Stomach smooth muscle (tissue), 2 donors: ENCODE data around the gene TRIP4.

Experiments used
- H3K27ac ChIP-seq: one replicate; pipeline ENCODE4 v1.7.0; 2013; ENCODE audit warnings: mild to moderate bottlenecking, low read length, inconsistent platforms
- H3K27me3 ChIP-seq, 2 donors: one replicate each; pipeline ENCODE4 v1.7.0; 2013; ENCODE audit warnings: low read length in 2 of 2; ENCODE audit not compliant: insufficient read depth in 2 of 2, control insufficient read depth in 1 of 2
- H3K36me3 ChIP-seq, 2 donors: one replicate each; pipeline ENCODE4 v1.7.0; 2013; ENCODE audit warnings: low read length in 2 of 2; ENCODE audit not compliant: control insufficient read depth in 2 of 2, insufficient read depth in 2 of 2
- H3K4me1 ChIP-seq: one replicate; pipeline ENCODE4 v1.7.0; 2013; ENCODE audit warnings: low read length; ENCODE audit not compliant: control insufficient read depth, insufficient read depth
- H3K4me3 ChIP-seq, 2 donors: one replicate each; pipeline ENCODE4 v1.7.0; 2013; ENCODE audit warnings: low read length in 2 of 2
- H3K9ac ChIP-seq, 2 donors: one replicate each; pipeline ENCODE4 v1.7.0; 2013; ENCODE audit warnings: low read length in 2 of 2, mild to moderate bottlenecking in 1 of 2
- H3K9me3 ChIP-seq, 2 donors: one replicate each; pipeline ENCODE4 v1.7.0; 2013; ENCODE audit warnings: low read length in 2 of 2; ENCODE audit not compliant: control insufficient read depth in 2 of 2
- donor health status: healthy.
- donor health status: Pancreatic carcinoma.

Gene TRIP4

DNA sequence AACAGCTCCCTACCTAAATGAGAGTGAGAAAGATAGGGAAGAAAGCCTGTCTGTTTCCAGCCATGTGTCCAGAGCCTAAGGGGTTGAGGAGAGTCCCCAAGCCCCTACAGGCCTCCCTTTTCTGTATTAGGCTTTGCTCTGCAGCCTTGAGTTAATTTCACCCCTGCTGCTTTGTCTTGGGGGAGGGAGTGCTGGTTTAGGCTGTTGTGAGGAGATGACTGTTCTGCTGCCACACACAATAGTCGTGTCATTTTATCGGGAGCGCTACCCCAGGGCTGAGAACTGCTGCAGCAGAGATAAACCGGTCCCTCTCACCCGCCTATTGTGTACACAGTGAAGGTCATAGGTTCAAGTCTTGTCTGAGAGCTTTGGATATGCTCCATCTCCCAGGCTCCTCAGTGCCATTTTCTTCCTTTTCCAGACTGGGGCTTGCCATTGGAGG lies 74.1 kb downstream of the TRIP4 start:
- peaks cover 36% of the 10 kb centered on the region for H3K4me1 ChIP-seq
- H3K36me3 ChIP-seq, result no peaks in the 10 kb centered on the region
- H3K9me3 ChIP-seq, result no peaks in the 10 kb centered on the region
- peak overlapping the region; percentile 60 to 67 for H3K9ac ChIP-seq
- H3K27me3 ChIP-seq, result no peaks in the 10 kb centered on the region
- peak overlapping the region; percentile 82 to 84 for H3K4me3 ChIP-seq
- peak overlapping the region; percentile 73 for H3K27ac ChIP-seq

DNA sequence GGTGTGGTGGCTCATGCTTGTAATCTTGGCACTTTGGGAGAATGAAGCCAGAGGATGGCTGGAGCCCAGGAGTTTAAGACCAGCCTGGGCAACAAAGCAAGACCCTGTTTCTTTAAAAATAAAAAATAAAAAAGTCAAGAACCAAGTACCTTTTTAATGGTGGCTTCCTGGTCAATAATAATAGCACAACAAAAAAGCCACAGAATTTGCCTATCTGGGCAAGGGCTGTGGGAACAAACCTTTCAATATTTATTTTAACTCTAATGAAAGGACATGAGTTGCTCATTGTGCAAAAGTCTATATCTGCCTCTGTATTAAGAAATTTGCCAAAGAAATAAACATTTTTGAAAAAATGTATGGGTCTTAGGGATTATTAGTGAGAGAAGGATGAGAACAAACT lies 74.9 kb downstream of the TRIP4 start:
- H3K4me3 ChIP-seq, result peak overlapping the region in 1 of 2 donors; percentile 82
- peak overlapping the region; percentile 73 for H3K27ac ChIP-seq
- no peak overlapping the region for H3K9ac ChIP-seq
- no peaks in the 10 kb centered on the region for H3K27me3 ChIP-seq
- no peaks in the 10 kb centered on the region for H3K9me3 ChIP-seq
- no peaks in the 10 kb centered on the region for H3K36me3 ChIP-seq
- H3K4me1 ChIP-seq, result peaks cover 36% of the 10 kb centered on the region

DNA sequence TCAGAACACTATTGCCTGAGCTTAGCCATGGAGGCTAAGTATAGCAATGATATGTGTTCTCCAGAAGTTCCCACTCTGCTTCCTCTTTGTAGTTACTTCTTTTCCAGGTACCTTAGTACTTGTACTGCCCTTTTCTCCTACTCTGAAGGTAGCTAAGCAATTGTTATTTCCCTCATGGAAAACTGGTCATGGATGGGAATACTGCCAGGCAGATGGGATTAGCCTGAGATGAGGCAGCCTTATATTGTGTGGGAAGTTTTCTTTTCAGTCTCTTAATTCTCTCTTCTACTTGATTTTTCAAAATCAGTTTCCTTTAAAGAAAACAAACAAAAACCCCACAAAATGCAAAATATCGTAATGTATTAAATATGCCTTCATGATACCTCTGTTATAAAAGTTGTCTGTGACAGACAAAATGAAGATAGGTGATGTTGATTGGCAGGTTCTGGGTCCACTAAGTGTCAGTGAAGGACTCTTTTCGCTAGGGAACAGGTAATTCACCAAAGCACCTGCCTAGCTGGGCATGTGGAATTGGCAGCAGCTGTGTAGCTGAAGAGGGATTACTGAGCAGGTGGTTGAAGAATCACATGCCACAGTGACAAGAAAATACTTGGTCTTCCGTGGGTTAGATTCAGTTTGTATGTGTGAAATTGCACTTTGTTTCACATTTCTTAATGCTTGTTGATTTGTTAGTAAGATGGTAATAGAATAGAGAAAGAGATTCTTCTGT lies 76.8 kb downstream of the TRIP4 start:
- Histone ChIP-seq H3K9ac (no peak overlapping the region), H3K36me3 (no peaks in the 10 kb centered on the region), H3K9me3 (no peaks in the 10 kb centered on the region), H3K27me3 (no peaks in the 10 kb centered on the region), H3K27ac (no peak overlapping the region), H3K4me3 (no peak overlapping the region), H3K4me1 (peaks cover 38% of the 10 kb centered on the region)

DNA sequence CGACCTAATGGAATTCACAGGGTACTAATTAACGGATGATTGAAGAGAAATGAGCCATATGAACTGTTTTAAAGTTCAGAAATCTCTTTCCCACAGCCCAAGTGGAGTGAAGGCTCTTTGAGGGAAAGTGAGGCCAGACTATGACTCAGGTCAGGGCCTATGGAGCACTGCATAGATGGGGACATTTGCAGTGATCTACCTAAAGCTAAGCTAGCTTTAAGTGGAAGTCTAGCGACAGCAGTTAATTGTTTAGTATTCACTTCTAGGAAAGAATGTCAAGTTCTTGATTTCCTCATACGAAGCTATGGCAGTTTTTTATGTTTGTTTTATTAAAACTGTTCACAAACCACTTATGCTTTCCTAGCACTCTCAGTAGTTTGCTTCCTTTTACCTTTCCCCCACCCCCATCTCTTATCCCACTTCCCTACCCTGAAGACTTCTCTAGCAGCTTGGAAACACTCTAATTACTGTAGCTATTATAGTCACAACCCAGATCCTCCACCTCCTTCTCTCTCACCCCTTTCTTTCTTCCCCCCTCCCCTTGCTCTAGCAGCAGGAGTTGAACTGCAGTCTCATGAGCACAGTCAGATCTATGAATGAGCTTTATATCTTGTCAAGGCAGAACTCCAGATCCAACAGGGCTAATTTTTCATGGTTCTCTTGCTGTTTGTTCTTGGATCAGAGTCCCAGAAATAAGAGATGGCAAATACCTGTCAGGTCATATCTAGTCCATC lies 78.9 kb downstream of the TRIP4 start:
- Histone ChIP-seq H3K9ac (no peak overlapping the region), H3K27ac (no peak overlapping the region), H3K9me3 (no peaks in the 10 kb centered on the region), H3K4me1 (peaks cover 34% of the 10 kb centered on the region), H3K36me3 (no peaks in the 10 kb centered on the region), H3K27me3 (no peaks in the 10 kb centered on the region), H3K4me3 (no peak overlapping the region)

DNA sequence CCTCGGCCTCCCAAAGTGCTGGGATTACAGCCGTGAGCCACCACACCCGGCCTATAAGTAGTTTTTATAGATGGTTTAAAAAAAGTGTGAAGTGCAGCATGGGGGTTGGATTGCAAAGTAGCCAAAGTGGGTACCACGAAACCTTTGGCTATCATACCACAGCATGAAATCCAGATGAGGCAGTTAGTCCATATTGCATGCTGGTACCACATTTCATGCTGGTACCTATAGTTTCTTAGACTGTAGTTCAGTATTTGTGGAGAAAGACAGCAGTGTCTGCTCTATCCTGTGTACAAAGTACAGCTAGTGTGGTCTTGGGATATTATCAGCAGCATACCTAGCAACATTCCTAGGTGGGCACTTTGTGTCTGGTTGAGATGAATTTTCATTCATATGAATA lies 84.5 kb downstream of the TRIP4 start:
- no peaks in the 10 kb centered on the region for H3K27me3 ChIP-seq
- no peaks in the 10 kb centered on the region for H3K36me3 ChIP-seq
- no peak overlapping the region for H3K27ac ChIP-seq
- no peaks in the 10 kb centered on the region for H3K9me3 ChIP-seq
- H3K4me3 ChIP-seq, result no peak overlapping the region
- peaks cover 5% of the 10 kb centered on the region for H3K4me1 ChIP-seq
- no peak overlapping the region for H3K9ac ChIP-seq

DNA sequence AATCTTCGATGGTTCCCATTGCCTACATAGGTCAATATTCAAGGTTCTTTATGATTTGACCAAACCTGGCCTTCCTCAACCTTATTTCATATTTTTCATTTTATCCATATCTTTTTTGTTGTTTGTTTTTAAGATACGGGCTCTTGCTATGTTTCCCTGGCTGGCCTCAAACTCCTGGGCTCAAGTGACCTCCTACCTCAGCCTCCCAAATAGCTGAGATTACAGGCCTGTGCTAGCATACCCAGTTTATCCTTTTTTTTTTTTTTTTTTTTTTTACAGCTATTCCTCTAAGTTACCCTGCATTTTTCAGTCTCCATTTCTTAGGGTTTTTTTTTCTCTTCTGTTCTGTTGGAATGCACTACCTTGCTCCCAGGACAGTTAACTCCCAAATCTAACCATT lies 87.2 kb downstream of the TRIP4 start:
- Histone ChIP-seq H3K36me3 (no peaks in the 10 kb centered on the region), H3K9ac (no peak overlapping the region), H3K27ac (no peak overlapping the region), H3K4me3 (no peak overlapping the region), H3K9me3 (no peaks in the 10 kb centered on the region), H3K27me3 (no peaks in the 10 kb centered on the region), H3K4me1 (peaks cover 2% of the 10 kb centered on the region)

DNA sequence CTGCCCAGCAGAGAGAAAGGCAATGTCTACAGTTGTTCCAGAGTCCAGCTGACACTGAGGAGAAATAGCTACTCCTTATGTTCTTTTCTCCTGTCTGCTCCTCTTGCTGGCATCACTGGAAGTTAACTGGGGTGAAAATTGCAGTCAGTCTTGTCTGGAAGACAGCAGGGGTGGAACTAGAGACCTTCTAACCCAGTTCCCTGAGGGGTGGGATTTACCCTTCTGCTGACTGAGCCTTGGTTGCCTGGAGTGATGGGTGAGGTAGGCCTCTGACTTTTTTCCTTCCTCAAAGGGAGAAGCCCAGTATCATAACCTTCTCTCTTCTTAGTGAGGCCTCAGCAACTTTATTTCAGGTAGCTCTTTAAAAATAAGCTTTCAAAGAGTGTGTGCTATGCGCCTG lies 88.9 kb downstream of the TRIP4 start:
- H3K27me3 ChIP-seq, result no peaks in the 10 kb centered on the region
- H3K27ac ChIP-seq, result no peak overlapping the region

DNA sequence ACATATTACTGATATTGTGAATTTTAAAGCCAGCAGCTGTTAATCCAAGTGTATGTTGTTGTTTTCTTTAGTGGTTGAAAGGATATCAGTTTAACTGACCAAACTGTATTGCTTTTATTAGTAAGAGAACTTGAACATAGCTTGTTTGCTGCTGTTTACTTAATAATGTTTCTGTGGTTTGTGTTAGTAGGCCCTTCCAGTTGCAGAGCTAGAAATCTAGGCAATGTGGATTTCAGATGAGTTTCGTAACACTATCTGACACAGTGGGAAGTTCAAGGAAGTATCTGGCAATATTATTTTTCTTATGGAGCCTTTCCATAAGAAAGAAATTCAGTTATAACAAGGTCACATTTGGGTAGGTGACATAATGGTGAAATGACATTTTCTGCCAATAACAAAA lies 91.2 kb downstream of the TRIP4 start:
- no peaks in the 10 kb centered on the region for H3K9me3 ChIP-seq
- no peak overlapping the region for H3K27ac ChIP-seq
- H3K9ac ChIP-seq, result no peak overlapping the region
- H3K4me1 ChIP-seq, result peaks cover 2% of the 10 kb centered on the region
- H3K4me3 ChIP-seq, result no peak overlapping the region
- H3K27me3 ChIP-seq, result no peaks in the 10 kb centered on the region
- H3K36me3 ChIP-seq, result no peaks in the 10 kb centered on the region

More for the DNA sequence above, 88.9 kb downstream of the TRIP4 start:
- Histone ChIP-seq H3K4me3 (no peak overlapping the region), H3K9ac (no peak overlapping the region), H3K9me3 (no peaks in the 10 kb centered on the region), H3K36me3 (no peaks in the 10 kb centered on the region), H3K4me1 (peaks cover 2% of the 10 kb centered on the region)

DNA sequence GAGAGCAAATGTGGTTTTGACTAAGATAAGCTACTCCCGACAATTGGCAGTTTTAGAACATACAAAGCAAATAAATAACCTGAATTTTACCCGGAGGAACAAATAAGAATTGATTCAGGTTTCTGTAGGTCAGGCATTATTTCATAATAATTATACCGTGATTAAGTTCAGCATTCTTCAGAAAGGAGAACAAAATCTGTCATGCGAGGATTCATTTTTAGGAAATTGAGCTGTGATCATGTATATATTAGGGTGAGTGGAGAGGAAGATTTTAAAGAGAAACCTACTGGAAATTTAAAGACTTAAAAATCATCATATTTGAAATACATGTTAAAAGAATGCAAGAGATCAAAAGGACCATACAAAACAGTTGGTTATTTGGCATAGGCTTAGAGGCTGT lies 93.3 kb downstream of the TRIP4 start:
- no peaks in the 10 kb centered on the region for H3K27me3 ChIP-seq
- peaks cover 2% of the 10 kb centered on the region for H3K4me1 ChIP-seq
- H3K9ac ChIP-seq, result no peak overlapping the region
- H3K4me3 ChIP-seq, result no peak overlapping the region
- no peaks in the 10 kb centered on the region for H3K9me3 ChIP-seq
- no peaks in the 10 kb centered on the region for H3K36me3 ChIP-seq
- H3K27ac ChIP-seq, result no peak overlapping the region

DNA sequence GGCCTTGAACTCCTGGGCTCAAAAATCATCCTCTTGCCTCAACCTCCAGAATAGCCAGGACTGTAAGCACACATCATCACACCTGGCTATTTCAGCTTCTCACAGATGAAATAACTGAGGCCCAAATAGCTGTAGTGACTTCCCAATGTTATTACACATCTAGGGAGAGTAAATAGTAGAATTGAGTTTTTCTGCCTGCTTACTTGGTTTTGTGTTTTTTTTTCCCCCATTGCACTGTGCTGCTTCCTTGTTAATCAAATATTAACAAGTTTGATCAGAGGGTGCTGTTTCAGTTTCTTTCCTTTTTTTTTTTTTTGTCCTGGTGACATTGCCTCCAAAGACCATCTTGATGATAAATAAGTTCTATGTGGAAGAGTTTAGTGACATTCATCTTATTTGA lies 96.1 kb downstream of the TRIP4 start:
- no peak overlapping the region for H3K4me3 ChIP-seq
- H3K27me3 ChIP-seq, result no peaks in the 10 kb centered on the region
- no peaks in the 10 kb centered on the region for H3K4me1 ChIP-seq
- H3K36me3 ChIP-seq, result no peaks in the 10 kb centered on the region
- no peaks in the 10 kb centered on the region for H3K9me3 ChIP-seq
- H3K9ac ChIP-seq, result no peak overlapping the region
- H3K27ac ChIP-seq, result no peak overlapping the region

DNA sequence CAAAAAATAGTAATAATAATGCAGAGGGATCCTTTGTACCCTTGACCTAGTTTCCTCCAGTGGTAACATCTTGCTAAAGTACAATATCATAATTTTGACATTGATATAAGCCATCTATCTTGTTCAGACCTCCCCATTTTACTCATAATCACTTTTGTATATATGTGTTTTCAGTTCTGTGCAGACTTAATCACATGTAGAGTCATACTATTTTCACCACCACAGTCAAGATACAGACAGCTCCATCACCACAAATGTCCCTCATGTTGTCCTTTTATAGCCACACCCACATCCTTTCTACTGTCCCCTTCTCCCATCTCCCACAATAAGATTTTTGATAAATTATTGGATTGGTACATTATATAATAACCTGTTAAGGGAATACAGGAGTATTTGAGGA lies 98.2 kb downstream of the TRIP4 start:
- Histone ChIP-seq H3K27ac (no peak overlapping the region), H3K36me3 (no peaks in the 10 kb centered on the region), H3K9ac (no peak overlapping the region), H3K27me3 (no peaks in the 10 kb centered on the region), H3K4me1 (no peaks in the 10 kb centered on the region), H3K9me3 (no peaks in the 10 kb centered on the region), H3K4me3 (no peak overlapping the region)
